HG02970 (cell line): ENCODE results near the gene CRYGD.

Experiments used
- ATAC-seq: cut with Tn5 transposase; IDR thresholded peaks from one replicate; pipeline ENCODE4 v1.9.1; 2021; ENCODE audit warnings: mild to moderate bottlenecking, moderate library complexity, moderate number of reproducible peaks; ENCODE audit not compliant: unreplicated experiment, low FRiP score

Gene CRYGD

DNA sequence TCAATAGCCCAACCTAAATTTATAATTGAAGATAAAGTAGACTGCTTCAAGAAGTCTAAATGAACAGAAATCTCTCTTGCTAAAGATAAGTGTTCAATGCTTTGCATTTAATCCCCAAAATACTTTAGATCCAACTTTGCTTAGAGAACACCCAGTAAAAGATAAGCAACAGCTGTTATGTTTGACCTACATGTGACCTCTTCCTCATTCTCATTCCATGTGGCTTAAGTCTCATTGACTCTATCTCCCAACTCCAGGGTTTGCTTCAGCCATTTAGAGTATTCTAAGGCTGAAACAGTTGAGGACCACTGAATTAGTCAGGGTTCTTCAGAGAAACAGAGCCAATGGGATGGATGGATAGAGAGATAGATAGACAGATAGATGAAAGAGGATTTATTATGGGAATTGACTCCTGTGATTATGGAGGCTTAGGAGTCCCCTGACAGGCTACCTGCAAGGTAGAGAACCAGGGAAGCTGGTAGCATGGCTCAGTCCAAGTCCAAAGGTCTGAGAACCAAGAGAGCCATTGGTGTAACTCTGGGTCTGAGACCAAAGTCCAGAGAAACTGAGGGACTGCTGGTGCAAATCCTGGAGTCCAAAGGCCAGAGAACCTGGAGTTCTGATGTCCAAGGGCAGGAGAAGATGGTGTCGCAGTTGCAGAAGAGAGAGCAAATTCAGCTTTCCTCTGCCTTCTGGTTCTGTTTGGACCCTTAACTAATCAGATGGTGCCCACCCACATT lies 32.1 kb downstream of the CRYGD start:
- ATAC-seq = no peak

DNA sequence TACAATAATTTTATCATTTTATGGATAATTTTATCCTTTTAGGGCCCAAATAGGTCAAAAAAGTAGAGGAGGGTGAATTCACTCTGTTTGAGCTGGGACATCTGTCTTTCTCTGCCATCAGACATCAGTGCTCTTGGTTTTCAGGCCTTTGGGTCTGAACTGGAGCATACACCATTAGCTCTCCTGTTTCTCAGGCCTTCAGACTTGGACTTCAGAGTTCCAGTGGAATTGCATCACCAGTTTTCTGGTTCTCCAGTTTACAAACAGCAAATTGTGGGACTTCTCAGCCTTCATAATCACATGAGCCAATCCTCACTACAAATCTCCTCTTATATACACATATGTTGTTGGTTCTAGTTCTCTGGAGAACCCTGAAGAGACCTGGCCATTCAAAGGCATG lies 33.9 kb downstream of the CRYGD start:
- no peak for ATAC-seq

DNA sequence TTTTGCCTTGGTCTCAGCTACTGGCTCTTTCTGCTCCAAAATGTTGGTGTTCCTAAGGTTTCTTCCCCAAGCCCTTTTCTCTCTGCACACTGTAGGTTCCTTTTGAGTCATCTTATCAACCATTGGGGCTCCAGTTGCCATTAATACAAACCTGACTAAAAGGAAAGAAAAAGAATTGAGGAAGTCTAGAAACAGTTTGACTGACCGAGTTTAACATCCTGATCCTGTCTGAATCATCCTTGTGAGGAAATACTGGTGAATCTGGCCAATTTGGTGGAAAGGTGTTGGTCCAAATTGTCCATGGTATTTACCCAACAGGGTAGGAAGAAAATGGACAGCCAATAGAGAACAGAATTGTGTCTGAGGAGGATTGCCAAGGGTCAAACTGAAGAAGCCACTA lies 38.3 kb downstream of the CRYGD start:
- ATAC-seq = no peak

DNA sequence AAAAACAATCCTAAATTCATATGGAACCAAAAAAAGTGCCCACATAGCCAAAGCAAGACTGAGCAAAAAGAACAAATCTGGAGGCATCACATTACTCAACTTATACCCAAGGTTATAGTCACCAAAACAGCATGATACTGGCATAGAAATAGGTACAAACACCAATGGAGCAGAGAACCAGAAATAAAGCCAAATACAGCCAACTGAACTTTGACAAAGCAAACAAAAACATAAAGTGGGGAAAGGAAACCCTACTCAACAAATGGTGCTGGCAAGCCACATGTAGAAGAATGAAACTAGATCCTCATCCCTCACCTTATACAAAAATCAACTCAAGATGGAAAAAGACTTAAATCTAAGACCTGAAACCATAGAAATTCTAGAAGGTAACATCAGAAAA lies 40.5 kb downstream of the CRYGD start:
- ATAC-seq = no peak

DNA sequence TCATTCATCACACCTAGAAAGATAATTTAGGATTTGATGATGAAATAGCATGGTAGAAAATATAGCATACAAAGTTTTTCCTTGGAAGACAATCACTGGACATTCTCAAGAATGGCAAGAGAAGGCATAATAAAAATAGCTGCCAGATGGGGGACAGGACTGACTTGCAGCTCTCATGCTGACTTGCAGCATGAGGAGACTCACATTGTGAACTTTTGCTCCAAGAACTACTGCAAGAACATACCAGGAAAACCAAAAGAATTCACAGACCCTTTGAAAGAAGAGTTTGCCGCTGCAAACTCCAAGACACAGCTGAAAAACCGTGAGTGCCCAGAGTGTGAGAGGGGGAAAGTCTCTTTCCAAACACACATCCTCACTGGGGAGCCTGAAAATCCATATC lies 47.0 kb downstream of the CRYGD start:
- ATAC-seq = no peak

DNA sequence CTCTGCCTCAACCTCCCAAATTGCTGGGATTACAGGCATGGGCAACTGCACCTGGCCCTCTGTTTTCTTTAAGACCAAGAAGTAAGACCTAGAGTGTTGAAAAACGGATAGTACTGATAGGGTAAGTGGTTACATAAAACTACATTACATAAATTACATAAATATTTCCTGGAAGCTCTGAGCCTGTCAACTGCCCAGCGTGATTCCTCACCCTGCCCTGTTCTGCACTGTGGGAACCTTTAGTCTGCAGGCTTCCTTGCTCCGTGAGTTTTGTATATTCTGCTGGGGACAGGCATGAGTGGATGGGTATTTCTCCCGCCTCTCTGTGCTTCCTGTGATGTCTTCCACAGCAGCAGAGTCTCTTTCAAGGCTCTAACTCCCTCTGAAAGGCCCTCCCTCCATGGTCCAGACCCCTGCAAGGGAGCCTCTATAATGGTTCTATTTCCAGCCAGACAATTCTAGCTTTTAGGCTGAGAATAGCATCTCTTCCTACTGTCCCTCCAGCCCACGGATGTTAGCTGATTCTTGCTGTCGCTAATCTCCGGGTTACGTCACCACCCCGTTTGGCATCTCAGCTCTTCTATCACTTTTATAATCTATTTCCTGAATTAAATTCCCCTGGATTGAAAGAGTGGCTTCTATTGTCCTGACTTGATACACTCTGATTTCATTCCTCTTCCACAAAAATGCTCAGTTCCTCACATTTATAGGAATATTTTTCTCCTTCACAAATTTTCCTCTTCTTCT lies 49.5 kb downstream of the CRYGD start:
- ATAC-seq = no peak

DNA sequence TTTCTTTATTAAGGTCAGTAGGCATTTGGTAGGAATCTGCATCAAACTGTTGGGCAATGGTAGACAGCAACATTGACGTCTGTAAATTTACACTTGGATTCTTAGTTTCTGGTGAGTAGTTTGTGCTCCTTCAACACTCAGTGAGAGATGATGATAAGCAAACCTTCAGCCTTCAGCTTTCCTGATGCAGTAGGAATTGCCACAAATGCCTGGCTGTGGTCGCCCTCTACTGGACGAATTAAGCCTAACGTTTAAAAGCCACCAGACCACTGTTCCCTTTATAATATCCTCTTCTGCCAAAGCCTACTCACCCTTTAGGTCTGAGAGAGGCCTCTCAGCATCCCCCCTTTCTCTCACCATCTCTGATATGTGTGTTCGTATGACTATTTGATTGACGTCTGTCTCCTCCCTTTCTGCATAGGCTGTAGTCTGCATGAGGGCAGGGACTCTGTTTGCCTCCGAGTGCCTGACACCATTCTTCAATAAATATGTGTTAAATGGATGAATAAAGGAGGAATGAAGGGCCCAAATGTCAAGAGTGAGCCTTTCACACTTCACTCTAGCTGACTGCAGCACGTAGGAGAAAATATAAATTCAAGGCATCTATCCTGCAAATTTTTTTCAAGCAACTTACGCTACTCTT lies 52.0 kb downstream of the CRYGD start:
- ATAC-seq = no peak
